Stimulated activated naive CD8-positive, alpha-beta T cell treated with anti-CD3 and anti-CD28 coated beads, Interleukin-15, Interleukin-2, amounts not matched to agents 100 ng/mL and 50 ng/mL, for 24 hours (primary cell): ENCODE measurements around the gene ENGASE.

ENCODE experiments used
- H3K27ac Mint-ChIP-seq: one replicate; pipeline ENCODE4 v1.8.0; 2021; ENCODE audit warnings: mild to moderate bottlenecking, mixed read lengths
- H3K27me3 Mint-ChIP-seq: one replicate; pipeline ENCODE4 v1.8.0; 2021; ENCODE audit warnings: mixed read lengths
- H3K36me3 Mint-ChIP-seq: one replicate; pipeline ENCODE4 v1.8.0; 2021; ENCODE audit warnings: low read depth, mixed read lengths
- H3K4me1 Mint-ChIP-seq: one replicate; pipeline ENCODE4 v1.8.0; 2021; ENCODE audit warnings: low read depth, mixed read lengths
- H3K4me3 Mint-ChIP-seq: one replicate; pipeline ENCODE4 v1.8.0; 2021; ENCODE audit warnings: mild to moderate bottlenecking, mixed read lengths
- H3K9me3 Mint-ChIP-seq: one replicate; pipeline ENCODE4 v1.8.0; 2021; ENCODE audit warnings: mixed read lengths

ENGASE gene

DNA sequence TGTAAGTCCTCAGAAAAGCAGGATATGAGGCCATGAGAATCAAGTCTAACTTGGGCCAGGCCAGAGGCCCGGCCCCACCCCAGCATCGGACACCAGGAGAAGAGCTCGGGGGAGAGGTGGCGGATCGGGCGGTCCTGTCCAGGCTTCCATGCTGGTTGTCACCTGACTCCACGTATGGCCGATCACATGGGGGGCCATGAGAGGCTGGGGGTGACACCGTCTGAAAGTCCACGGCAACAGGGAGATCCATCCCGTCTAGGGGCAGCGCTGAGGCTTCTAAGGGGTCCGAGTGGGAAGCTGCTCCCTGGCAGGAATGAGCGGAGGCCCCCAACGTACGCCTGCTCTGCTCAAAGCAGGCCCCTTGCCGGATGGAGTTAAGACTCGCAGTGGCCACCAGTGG, 25.8 kb downstream of the ENGASE start:
- no peaks in the 10 kb centered on the region for H3K9me3 Mint-ChIP-seq
- peaks cover 33% of the 10 kb centered on the region for H3K27me3 Mint-ChIP-seq
- no peak overlapping the region for H3K27ac Mint-ChIP-seq

DNA sequence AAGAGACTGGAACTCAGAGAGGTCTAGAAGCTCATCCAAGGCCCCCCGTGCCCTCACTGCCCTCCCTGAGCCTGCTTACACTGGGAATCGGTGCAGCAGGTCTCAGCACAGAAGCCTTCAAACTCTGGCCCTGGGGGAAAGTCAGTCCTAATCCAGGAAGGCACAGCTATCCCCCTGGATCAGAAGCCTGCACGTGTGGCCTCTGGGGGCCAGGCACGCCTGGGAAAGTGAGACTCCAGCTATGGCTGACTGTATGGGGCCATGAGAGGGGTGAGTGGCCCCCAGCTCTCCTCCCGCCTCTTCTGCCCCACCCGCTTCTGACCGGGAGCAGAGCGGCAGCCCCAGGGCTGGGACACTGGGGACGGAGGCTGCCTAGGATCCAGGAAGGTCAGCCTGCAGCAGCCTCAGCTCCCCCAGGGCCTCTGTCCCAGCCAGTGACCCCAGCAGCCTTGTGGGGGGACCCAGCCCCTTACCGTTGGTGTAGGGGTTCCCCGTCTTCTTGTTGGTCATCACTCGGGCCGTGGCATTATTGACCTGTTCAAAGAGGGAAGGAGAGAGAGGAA, 26.6 kb downstream of the ENGASE start:
- Mint-ChIP-seq H3K9me3 (no peaks in the 10 kb centered on the region), H3K4me3 (no peak overlapping the region), H3K36me3 (no peaks in the 10 kb centered on the region), H3K4me1 (peaks cover 3% of the 10 kb centered on the region), H3K27me3 (peaks cover 27% of the 10 kb centered on the region), H3K27ac (no peak overlapping the region)

More for the DNA sequence above, 25.8 kb downstream of the ENGASE start:
- peaks cover 3% of the 10 kb centered on the region for H3K4me1 Mint-ChIP-seq
- no peaks in the 10 kb centered on the region for H3K36me3 Mint-ChIP-seq
- H3K4me3 Mint-ChIP-seq: no peak overlapping the region

DNA sequence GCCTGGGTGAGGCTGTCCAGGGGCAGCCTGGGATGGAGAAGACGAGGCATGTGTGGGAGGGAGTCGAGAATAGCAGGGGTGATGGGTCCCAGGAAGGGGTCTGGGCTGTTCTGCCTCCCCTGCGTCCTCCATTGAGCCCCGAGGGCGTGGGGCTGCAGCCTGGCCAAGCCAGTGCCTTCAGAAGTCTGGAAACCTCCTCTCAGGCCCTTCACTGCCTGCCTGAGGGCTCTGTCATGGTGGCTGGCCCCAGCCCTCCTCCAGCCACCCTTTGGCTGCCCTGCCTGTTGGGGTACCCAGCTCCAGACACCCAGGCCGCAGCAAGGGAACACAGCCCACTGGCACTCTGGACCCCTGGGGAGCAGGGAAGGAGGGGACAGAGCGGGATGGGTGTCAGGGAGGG, 27.6 kb downstream of the ENGASE start:
- H3K9me3 Mint-ChIP-seq: no peaks in the 10 kb centered on the region
- peaks cover 3% of the 10 kb centered on the region for H3K4me1 Mint-ChIP-seq
- H3K27me3 Mint-ChIP-seq: peaks cover 27% of the 10 kb centered on the region
- no peak overlapping the region for H3K27ac Mint-ChIP-seq
- no peak overlapping the region for H3K4me3 Mint-ChIP-seq
- no peaks in the 10 kb centered on the region for H3K36me3 Mint-ChIP-seq

DNA sequence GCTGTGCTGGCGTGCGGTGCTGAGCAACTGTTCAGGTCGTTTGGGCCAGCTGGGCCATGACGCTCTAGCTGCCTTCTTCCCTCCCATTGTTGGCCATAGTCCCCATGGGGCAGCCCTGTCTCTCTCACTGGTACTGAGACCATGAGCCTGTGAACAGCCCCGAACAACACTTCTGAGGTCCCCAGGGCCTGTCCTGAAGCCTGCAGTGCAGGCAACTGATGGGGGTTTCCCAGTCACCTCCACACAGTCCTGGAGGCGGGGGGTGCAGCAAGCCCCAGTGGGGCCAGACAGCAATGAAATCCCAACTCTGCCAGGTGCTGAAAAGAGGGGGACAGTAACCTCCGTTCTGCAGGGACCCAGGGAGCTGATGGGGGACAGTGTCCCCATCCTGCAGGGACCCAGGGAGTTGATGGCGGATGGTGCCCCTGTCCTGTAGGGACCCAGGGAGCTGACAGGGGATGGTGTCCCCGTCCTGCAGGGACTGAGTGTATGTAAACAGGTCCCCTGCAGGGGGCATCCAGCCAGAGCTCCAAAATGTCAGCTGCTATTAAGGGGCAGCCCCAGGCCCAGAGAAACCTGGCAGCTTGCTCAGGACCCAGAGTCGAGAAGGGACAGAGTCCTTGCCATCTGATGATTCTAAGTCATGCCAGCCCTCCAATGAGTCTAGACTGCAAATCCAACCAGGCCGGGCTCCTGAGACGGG, 30.4 kb downstream of the ENGASE start:
- H3K4me1 Mint-ChIP-seq: no peaks in the 10 kb centered on the region
- H3K27ac Mint-ChIP-seq: no peak overlapping the region
- H3K27me3 Mint-ChIP-seq: peaks cover 12% of the 10 kb centered on the region
- H3K4me3 Mint-ChIP-seq: no peak overlapping the region
- no peaks in the 10 kb centered on the region for H3K9me3 Mint-ChIP-seq
- H3K36me3 Mint-ChIP-seq: no peaks in the 10 kb centered on the region

DNA sequence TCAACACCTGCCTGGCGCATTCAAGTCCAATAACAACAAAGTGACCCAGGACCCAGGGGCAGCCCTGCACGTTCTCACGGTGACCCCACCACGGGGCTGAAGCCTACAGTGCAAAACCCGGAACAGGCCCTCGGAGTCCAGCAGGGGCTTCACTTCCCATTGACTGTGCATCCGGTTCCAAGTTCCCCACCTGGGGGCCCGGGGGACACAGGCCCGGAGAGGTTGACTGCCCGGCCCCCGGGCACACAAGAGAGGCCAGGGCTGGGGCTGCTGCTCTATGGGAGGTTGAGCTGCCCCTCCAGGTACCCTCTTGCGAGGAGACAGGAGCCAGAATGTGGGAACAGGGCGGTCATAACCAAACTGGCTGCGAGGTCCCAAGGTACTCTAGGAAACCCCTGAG, 31.3 kb downstream of the ENGASE start:
- Mint-ChIP-seq H3K36me3 (no peaks in the 10 kb centered on the region), H3K27me3 (peaks cover 9% of the 10 kb centered on the region), H3K4me3 (no peak overlapping the region), H3K9me3 (no peaks in the 10 kb centered on the region), H3K4me1 (no peaks in the 10 kb centered on the region), H3K27ac (no peak overlapping the region)

DNA sequence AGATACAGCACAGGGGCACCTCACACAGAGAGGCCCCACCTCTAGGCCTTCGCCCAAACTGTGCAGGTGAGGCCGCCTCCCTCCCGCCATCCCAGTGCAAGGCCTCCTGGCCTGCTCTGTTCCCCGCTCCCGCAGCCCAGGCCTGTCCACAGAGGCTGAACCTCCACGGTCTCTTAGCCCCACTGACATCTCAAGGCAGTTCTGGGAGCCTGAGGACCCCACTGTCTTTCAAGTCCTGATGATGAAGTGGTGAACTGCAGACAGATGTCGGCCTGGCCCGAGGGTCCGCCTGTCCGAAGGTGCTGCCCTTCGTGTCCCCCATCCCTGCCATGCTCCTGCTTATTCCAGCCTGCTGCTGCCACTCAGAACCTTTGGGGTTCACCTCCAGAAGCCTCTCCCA, 32.3 kb downstream of the ENGASE start:
- Mint-ChIP-seq H3K4me3 (no peak overlapping the region), H3K27ac (no peak overlapping the region), H3K36me3 (no peaks in the 10 kb centered on the region), H3K4me1 (no peaks in the 10 kb centered on the region), H3K27me3 (peaks cover 9% of the 10 kb centered on the region), H3K9me3 (no peaks in the 10 kb centered on the region)

DNA sequence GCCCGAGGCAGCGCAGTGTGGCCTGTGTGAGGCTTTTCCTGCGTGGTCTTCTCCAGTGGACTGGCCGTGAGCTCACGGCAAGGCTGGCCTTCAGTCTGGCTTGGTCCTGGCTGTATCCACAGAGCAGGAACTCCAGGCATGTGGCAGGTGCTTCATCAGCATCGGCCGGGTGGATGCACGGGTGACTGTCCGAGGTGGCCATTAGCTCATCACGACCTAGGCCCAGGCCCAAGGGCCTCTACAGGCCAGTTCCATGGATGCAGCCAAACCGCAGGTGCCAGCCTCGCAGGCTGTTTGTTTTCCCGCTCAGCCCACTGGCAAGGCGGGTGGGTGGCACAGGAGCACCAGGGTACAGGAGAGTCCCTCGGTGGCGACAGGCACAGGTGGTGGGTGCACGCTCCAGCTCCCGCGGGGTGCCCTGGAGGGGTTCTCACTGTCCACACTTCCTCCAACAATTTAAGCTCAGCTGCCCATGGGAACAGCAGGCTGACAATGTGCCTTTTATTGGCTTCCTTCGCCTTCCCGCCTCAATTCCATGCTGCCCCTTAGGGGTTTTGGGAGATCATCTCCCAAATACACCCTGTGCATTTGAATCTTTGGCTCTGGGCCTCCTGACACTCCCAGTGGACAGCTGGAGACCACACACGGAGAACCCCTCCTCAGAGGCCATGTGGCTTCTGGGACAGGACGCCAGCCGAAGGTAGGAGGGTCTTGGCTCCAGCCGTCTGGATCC, 33.0 kb downstream of the ENGASE start:
- no peaks in the 10 kb centered on the region for H3K9me3 Mint-ChIP-seq
- H3K4me1 Mint-ChIP-seq: no peaks in the 10 kb centered on the region
- H3K36me3 Mint-ChIP-seq: no peaks in the 10 kb centered on the region
- H3K27ac Mint-ChIP-seq: no peak overlapping the region
- H3K27me3 Mint-ChIP-seq: peaks cover 9% of the 10 kb centered on the region
- H3K4me3 Mint-ChIP-seq: no peak overlapping the region

DNA sequence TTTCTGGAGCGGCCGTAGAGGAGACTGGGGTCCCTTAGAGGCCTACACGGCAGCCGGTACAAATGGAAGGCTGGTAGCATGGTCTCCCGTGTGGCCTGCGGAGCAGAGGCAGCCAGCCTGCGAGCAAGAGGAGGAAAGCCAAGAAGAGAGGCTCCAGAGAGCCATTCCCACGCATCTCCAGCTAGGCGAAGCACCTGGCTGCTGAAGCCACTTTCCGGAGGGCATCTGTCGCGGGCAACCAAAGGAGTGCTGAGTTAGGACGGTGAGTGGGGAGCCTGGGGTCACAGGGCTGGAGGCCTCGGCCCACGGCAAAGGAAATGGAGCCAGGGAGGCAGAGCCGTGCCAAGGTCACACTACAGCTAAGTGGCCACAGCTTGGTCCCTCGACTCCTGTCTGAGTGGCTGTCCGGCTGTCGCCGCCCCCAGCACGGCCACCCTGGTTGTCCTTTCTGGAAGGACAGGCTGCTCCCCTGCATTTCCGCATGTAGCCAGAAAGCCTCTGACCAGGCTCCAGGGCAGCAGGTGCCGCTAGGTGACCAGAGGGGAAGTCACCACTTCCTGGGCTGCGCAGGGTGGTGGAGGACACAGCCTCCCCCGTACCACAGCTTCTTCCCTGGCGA, 33.7 kb downstream of the ENGASE start:
- H3K4me1 Mint-ChIP-seq: no peaks in the 10 kb centered on the region
- H3K4me3 Mint-ChIP-seq: no peak overlapping the region
- H3K27ac Mint-ChIP-seq: no peak overlapping the region
- H3K27me3 Mint-ChIP-seq: peaks cover 6% of the 10 kb centered on the region
- H3K9me3 Mint-ChIP-seq: no peaks in the 10 kb centered on the region
- H3K36me3 Mint-ChIP-seq: no peaks in the 10 kb centered on the region

DNA sequence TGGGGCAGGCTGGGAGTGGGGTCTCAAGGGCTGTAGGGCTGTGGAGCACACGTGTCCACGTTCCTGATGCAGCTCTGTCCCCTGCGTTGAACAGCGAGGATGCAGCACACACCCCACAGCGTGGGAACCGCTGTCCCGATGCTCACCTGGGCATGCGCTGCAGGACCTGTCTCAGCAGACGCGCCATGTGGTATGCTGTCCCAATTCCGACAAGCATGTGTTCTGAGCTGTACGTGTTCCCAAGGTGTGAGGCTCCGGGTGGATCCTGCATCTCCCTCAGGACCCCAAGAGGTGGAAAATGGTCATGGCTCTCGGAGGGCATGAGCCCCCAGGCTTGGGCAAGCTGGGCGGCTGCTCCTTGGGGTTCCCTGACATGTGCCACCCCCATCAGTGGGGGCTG, 34.2 kb downstream of the ENGASE start:
- Mint-ChIP-seq H3K36me3 (no peaks in the 10 kb centered on the region), H3K27ac (no peak overlapping the region), H3K4me3 (no peak overlapping the region), H3K4me1 (no peaks in the 10 kb centered on the region), H3K9me3 (no peaks in the 10 kb centered on the region), H3K27me3 (peaks cover 6% of the 10 kb centered on the region)

DNA sequence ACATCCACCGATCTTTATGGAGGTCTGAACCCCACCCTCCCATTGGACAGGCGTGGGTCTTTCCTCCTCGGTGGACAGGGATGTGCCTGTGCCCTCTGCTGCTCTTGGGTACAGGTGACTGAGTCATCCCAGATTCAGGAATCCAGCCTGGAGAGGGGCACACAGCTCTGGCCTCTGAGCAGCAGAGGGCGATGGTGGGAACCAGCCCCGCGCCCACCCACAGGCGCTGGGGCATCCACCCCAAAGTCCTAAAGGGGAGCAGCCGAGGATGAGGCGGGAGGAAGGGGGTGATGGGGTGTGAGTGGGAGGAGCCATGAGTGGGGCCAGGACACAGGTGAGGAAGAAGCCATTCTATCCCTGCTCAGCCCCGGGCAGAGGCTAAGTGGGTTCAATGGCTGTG, 35.0 kb downstream of the ENGASE start:
- Mint-ChIP-seq H3K4me1 (no peaks in the 10 kb centered on the region), H3K27ac (no peak overlapping the region), H3K36me3 (no peaks in the 10 kb centered on the region), H3K9me3 (no peaks in the 10 kb centered on the region), H3K27me3 (peaks cover 1% of the 10 kb centered on the region), H3K4me3 (no peak overlapping the region)

DNA sequence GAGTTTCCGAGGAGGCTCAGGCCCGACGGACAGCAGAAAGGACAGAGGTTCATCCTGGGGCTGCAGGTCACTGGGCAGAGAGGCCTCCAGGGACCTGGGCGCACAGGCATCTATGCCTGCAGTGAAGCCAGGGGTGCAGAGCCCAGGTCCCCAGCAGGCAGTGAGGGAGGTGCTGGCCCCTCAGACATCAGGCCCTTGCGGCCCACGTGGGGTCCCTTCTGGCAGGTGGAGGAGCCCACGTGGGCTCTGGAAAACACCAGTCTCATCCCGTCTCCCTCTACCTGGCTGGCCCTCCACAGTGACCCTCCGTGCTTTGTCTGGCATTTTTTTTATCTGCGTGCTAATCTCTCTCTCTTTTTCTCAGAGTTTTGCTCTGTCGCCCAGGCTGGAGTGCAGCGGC, 36.5 kb downstream of the ENGASE start:
- no peak overlapping the region for H3K4me3 Mint-ChIP-seq
- H3K27ac Mint-ChIP-seq: no peak overlapping the region
- no peaks in the 10 kb centered on the region for H3K27me3 Mint-ChIP-seq

DNA sequence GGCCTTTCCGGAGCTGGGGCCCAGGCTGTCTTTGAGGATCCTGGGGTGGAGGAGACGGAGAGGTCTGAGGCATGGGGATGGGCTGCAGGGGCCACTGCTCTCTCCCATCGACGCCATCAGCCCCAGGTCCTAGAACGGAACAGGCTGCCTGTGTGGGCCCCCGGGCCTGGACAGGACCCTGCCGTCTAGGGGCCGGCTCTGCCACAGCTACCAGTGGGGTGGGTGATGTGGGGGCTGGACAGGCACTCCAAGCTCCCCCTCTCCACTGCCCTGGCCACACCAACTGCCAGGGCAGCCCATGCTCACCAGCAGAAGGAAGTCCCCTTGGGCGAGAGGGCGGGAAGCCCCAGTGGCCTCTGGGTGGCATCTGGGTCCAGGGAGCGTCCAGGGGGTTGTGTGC, 37.8 kb downstream of the ENGASE start:
- Mint-ChIP-seq H3K36me3 (no peaks in the 10 kb centered on the region), H3K4me3 (no peak overlapping the region), H3K27me3 (no peaks in the 10 kb centered on the region), H3K27ac (no peak overlapping the region), H3K4me1 (no peaks in the 10 kb centered on the region), H3K9me3 (no peaks in the 10 kb centered on the region)

More for the DNA sequence above, 36.5 kb downstream of the ENGASE start:
- H3K4me1 Mint-ChIP-seq: no peaks in the 10 kb centered on the region
- no peaks in the 10 kb centered on the region for H3K36me3 Mint-ChIP-seq
- no peaks in the 10 kb centered on the region for H3K9me3 Mint-ChIP-seq

DNA sequence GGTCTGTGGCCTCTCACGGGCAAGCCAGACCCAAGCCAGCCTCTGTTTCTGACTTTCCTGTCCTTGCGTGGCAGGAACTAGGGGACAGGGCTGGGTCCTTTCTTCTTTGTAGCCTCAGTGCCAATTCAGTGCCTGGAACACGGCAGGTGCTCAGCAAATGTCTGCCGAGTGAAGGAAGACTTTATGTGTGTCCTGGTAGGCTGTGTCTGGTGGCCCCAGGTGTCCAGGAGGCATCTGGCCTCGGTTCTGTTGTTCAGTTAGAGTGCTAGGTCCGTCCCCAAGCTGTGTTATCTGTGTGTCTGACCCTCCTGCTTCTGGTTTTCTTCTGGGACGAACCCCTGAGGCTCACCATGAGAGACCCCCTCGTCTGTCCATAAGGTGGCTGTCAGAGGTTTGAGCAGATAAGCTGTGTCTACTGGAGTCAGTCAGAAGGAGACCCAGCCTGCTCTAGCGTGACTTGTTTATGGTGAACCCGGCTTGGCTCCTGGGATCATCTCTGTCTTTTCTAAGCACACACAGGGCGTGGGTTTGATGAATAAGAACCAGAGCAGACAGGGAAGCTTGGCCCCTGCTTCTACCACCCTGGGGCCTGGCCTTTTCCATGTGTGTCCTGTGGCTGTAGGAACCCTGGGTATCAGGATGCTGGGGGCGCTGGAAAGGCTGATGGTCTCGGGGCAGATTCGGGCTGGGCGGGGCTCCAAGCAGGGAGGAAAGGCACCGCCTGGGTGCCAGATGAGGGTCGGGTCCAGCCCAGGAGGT, 39.3 kb downstream of the ENGASE start:
- H3K36me3 Mint-ChIP-seq: no peaks in the 10 kb centered on the region
- H3K4me1 Mint-ChIP-seq: no peaks in the 10 kb centered on the region
- H3K9me3 Mint-ChIP-seq: no peaks in the 10 kb centered on the region
- H3K4me3 Mint-ChIP-seq: no peak overlapping the region
- no peak overlapping the region for H3K27ac Mint-ChIP-seq
- no peaks in the 10 kb centered on the region for H3K27me3 Mint-ChIP-seq

DNA sequence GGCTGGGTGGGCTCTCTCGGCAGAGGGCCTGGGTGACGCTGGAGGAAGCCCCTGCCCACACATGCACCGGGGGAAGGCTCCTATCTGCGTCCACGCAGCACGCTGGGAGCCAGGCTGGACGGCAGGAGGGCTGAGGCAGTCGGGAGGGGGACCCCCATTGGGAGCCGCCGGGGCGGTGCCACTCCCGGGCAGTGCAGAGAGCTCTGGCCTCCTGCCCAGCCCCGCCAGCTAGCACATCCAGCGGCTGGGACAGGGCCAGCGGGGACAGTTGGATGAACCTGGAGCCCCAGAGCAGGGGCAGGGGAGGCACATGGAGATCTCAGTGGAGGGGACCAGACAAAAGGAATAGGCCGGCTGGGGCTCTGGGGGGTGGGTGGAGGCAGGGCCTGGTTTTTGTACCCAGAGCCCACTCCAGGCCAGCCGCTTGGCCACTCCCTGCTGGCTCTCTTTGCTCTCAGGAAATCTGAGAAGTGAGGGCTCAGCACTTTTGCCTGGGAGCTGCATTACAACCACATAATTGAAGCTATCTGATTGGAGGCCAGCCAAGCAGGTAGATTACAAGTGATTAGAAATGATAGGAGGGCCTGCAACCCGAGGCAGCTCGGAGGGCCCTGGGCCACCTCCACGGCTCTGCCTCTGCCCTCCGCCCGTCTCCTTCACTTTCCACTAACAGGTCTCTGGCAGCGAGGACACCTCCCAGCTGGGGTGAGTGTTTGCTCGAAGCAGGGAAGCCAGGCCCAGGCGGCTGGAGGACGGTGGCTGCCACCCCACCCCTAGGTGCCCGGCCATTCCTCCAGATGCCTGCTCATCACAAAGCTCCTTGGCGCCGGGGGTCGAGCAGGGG, 40.1 kb downstream of the ENGASE start:
- H3K4me3 Mint-ChIP-seq: no peak overlapping the region
- no peaks in the 10 kb centered on the region for H3K36me3 Mint-ChIP-seq
- no peaks in the 10 kb centered on the region for H3K27me3 Mint-ChIP-seq
- H3K9me3 Mint-ChIP-seq: no peaks in the 10 kb centered on the region
- H3K27ac Mint-ChIP-seq: no peak overlapping the region
- no peaks in the 10 kb centered on the region for H3K4me1 Mint-ChIP-seq
